Measurements from ENCODE around the gene VPS54.
"Not testable (repeated sequence)": the region's sequence is repeated elsewhere in the genome, so short reads cannot be mapped to it uniquely, and the experiment has no call there.

VPS54 gene

DNA sequence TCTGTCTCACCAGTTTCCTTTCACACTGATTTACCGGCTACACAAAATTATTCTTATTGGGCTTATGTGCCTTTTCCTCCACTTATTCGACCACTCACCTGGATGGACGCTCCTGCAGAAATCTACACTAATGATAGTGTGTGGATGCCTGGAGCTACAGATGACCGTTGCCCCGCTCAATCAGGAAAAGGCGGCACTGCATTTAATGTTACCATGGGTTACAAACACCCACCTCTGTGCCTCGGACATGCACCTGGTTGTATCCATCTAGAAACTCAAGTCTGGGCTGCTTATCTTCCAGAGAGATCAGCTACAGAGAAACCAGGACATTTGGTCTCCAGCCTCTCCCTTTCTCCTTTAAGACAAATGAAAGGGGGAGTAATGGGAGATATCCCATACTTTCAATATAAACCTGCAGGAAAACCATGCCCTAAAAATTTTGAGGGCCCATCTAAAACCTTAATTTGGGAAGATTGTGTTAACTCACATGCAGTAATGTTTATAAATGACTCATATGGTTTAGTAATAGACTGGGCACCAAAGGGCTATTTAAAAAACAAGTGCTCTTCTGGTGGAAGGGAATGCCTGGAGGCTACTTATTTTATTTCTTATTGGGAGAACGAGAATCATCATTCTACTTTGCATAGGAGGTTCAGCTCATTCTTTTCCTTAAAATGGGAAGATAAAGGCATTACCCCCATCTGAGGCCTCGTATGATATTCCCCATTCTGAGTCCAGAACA is 24.7 kb downstream of the VPS54 start:
- not testable (repeated sequence) for DNase-seq (ENCODE audit: low read depth in 2 of 2)

DNA sequence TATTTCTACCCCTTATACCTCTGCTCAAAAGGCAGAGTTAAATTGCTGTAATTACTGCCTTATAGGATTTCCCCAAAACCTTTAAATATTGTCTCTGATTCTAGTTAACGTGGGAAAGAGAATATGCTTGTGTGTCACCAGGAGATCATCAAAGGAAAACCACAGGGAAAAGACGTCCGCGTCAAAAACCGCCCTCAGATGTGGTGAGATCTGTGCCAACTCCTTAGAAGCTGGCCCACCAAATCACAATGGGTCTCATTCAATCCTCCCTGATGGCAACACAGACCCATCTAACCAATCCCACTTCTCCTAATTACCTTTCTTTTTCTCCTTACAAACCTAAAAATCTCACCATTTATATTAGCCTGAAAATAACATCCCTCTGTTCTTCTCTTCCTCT is 25.4 kb downstream of the VPS54 start:
- DNase-seq (ENCODE audit: low read depth in 2 of 2), result no peak

DNA sequence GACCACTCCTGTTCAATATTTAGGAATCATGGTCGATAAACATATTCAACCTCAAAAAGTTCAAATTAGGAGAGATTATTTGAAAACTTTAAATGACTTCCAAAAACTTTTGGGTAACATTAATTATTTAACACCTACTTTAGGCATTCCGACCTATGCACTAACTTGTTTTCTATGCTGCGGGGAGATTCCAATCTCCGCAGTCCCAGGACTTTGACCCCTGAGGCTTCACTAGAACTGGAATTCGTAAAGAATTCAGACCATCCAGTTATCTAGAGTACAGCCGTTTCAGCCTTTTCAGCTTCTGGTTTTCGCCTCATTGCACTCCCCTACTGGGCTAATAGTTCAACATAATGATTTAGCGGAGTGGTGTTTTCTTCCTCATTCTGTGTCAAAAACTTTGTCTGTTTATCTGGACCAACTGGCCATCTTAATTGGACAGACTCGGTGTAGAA is 26.1 kb downstream of the VPS54 start:
- not testable (repeated sequence) for DNase-seq (ENCODE audit: low read depth in 2 of 2)

DNA sequence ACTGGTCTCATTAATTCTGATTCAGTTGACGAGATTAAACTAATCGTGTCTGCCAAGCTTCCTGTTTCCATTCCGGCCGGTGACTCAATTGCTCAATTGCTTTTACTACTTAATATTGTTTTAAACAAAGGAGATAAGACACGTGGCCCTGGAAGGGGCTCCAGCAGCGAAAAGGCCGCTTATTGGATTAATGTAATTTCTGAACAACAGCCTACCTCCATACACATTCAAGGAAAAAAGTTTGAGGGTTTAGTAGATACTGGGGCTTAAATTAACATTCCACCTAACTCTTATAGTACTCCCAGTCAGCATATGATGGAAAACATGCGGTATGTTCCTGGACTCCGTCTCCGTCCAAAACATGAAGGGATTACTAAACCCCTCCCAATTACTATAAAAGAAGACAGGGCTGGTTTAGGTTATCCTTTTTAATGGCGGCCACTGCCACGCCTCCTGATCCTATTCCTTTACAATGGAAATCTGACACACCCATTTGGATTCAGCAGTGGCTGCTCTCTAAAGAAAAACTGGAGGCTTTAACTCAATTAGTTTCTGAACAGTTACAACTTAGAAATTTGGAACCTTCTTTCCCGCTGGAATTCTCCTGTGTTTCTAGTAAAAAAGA is 27.1 kb downstream of the VPS54 start:
- no peak for DNase-seq (ENCODE audit: low read depth in 2 of 2)

DNA sequence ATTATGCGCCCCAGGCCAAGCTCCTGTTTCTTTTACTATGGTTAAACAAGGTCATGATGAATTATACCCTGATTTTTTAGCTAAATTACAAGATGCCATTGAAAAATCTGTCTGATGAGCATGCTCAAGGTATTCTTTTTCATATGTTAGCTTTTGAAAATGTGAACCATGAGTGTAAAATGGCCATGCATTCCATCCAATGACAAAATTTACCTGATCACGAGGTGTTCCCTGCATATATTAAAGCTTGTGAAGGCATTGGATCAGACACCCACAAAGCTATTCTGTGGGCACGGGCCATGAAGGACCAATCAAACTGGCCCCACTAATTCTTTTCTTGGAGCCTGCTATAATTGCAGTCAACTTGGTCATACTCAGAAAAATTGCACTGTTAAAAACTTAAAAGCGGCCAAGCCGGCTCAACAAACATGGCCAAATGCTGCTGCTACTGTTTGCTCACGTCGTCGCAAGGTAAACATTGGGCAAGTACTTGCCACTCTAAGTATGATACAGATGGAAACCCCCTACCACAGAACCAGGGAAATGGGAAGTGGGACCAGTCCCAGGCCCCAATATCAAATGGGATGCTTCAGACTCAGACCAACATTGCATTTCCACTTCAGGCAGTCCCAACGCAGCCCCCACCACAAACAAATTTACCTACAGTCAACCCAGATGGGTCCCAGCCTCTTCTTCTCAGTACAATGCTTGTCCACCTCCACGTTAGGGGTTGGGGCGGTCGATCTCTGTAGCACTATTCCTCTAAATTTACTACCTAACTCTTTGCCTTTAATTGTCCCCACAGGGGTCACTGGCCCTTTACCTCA is 27.8 kb downstream of the VPS54 start:
- not testable (repeated sequence) for DNase-seq (ENCODE audit: low read depth in 2 of 2)

DNA sequence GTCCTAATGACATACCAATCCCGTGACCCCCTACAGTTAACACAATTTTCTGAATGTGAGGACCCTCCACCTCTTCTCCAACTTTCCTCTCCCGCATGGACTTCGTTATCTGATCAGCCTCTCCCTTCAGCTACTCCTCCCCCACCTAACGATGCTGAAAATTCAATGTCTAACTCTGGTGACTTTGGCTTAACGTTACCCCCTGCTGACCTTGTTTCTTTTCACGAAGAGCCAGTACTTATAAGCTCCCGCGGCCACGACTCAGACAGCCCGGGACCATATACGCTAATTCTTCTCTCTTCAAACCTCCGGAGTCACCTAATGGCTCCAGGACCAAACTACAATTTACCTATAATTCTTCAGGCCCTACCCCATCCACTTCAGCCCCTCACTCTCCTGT is 29.2 kb downstream of the VPS54 start:
- DNase-seq (ENCODE audit: low read depth in 2 of 2), result no peak

DNA sequence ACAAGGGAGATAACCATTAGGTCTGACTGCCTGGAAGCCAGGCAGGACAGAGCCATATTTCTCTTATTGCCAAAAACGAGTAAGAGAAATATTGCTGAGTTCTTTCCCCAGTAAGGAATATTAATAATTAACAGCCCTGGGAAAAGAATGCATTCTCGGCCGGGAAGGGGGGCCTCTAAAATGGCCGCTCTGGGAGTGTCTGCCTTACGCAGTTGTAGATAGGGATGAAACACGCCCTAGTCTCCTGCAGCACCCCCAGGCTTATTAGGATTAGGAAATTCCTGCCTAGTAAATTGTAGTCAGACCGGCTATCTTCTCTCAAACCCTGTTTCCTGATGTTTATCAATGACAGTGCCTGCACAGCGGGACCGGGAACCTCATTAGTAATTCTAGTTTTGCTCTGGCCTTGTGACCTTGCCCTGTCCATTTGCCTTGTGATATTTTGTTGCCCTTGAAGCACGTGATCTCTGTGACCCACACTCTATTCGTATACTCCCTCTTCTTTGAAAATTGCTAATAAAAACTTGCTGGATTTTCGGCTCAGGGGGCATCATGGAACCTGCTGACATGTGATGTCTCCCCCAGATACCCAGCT is 30.3 kb downstream of the VPS54 start:
- DNase-seq (ENCODE audit: low read depth in 2 of 2), result not testable (repeated sequence)

DNA sequence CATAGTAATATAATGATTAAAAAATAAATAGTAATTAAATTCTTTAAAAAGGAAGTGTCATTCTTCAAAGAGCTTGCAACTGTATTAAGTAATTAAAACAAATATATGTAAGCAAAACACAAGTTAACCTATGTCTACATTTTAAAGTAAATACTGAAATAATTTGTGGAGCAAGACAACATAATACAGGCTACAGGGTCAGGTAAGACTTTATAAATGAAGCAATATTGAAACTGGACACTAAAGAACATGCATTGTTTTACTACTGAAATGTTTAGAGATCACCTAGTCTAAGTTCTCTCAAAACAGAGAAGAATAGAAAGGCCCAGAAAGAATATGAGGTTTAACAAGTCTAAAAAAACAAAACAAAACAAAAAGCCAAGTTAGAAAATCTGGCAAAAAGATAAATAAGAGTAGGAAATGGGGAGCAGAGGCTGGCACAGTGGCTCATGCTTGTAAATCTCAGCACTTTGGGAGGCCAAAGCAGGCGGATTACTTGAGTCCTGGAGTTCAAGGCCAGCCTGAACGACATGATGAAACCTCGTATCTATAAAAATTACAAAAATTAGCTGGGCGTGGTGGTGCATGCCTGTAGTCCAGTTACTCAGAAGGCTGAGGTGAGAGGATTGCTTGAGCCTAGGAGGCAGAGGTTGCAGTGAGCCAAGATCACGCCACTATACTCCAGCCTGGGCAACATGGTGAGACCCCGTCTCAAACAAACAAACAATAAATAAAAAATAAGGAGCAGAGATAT is 34.4 kb downstream of the VPS54 start:
- DNase-seq (ENCODE audit: low read depth in 2 of 2), result no peak

DNA sequence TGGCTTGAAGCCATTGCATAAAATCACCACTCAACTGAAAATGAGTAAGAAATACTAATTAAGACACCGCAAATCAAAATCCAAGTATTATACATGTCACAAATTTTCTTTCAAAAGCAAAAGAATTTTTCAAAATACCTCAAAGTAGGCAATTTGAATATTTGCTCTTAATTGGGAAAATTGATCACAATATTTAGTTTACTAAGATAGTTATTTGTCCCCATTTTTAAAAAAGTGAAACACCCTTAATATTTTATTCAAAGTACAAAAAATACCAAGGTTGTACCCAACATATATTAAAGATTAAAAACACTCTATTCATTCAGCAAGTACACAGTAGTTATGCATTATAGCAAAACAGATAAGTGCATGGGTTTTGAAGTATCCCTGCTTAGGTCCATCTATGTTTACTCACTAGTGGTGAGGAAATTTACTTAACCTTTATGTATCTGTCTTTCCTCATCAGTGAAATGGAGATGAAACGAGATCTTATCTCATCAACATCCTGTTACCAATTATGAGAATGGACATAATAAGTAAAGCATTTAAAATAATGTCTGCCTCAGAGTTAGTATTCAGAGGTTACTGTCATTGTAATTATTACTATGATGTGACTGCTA is 35.1 kb downstream of the VPS54 start:
- no peak for DNase-seq (ENCODE audit: low read depth in 2 of 2)

DNA sequence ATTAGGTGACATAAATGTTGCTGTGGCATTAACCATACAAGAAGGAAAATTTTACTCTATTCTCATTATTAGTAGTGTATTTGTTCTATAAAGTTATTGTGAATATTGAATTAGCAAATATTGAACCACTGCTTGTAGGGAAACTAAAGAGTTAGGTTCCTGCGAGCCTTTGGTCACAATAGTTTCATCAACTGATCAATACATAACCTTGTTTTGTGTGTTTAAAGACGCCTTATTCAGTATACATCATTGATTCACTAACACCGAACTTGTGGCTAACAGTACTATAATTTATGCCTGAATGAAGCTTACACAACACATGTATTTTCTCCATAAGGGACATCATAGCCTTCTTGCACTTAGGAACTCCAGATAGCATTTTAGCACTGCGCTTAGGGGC is 36.9 kb downstream of the VPS54 start:
- no peak for DNase-seq (ENCODE audit: low read depth in 2 of 2)

DNA sequence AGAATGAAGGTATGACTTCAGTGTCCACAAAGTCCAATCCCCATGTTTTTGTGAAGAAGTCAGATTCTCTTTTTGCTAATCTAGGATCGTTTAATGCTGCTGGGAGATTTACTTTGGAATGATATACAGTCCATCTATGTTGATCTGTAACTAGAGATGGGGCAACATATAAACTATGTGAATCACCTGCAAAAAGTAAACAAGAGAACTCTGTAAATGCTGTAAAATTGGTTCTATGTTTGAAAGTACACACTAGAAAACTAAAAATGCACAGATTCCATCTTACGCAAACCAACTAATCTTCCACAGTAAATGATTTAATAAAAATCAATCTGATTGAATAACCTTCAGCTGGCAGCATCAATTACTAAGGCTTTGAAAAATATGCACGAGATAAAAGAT is 37.5 kb downstream of the VPS54 start:
- no peak for DNase-seq (ENCODE audit: low read depth in 2 of 2)

DNA sequence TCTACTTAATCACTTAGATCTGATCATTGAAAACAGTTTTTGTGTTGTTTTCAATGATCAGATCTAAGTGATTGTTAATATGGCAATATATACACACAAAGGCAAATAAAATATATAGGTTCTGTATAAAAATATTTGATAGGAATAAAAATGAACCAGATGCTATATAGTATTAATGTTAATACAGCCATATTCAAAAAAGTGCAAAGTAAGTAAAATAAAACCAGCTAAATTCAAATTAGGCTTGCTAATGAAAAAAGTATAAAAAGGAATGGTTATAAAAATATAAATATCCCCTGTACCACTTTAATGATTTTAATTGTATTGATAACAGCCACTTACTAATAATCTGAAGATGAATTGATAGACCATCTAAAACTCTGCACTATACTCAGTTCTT is 38.4 kb downstream of the VPS54 start:
- DNase-seq (ENCODE audit: low read depth in 2 of 2), result no peak

DNA sequence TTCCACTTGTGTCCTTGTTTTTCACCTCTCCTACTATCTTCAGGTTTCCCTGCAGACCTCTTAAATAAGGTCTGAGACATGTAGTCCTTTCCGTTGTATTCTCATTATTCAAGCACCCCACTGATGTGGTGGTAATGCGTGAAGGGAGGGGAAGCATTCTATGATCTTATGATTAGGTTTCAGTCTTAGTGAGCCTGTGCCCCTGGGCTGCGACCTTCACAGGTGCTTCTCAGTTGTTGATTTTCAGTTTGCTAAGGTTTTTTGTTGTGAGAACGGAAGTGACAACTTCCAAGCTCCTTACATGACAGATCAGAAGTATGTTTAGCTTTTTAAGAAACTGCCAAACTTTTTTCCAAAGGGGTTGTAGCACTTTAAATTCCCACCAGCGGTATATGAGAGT is 41.3 kb downstream of the VPS54 start:
- no peak for DNase-seq (ENCODE audit: low read depth in 2 of 2)

DNA sequence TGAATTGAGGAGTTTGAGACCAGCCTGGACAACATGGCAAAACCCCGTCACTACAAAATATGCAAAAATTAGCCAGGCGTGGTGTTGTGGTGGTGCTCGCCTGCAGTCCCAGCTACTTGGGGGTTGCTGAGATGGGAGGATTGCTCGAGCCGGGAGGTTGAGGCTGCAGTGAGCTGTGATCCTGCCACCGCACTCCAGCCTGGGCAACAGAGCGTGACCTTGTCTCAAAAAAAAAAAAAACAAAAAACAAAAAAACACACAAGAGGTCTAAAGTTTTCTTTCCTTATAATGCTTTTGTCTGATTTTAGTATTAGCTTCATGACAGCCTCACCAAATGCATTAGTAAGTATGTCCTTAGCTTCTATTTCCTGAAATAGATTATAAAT is 43.1 kb downstream of the VPS54 start:
- no peak for DNase-seq (ENCODE audit: low read depth in 2 of 2)

DNA sequence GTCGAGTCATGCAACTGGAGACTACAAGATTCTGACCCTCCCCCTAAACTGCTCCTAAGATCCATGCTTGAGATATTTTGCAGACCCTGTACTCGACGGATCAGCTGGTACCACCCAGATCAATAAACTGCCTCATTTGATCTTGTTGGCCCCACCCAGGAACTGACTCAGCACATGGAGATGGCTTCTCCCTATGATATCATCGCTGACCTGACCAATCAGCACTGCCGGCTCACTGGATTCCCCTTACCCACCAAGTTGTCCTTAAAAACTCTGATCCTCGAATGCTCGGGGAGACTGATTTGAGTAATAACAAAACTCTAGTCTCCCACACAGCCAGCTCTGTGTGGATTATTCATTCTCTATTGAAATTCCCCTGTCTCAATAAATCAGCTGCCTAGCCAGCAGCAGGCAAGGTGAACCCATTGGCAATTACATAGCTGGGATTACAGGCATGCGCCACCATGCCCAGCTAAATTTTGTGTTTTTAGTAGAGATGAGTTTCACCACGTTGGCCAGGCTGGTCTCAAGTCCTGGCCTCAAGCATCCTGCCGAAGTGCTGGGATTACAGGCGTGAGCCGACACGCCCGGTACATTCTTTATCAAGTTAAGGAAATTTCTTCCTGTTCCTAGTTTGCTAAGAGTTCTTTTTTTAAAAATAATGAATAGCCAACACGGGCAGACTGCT is 43.6 kb downstream of the VPS54 start:
- DNase-seq (ENCODE audit: low read depth in 2 of 2), result no peak

DNA sequence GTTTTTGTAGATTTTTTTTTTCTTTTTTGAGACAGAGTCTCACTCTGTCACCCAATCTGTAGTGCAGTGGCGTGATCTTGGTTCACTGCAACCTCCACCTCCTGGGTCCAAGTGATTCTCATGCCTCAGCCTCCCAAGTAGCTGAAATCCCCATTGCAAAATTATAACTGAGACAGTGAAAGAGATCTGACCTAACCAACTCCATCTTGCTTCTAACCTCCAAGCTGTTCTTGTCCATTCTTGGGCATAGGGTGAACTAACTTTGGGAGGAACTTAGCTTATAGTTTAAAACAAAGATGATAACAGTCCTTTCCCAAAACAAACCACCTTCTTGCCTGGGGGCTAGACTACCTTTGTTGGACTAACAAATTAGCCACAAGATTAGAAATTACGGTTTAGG is 44.2 kb downstream of the VPS54 start:
- DNase-seq (ENCODE audit: low read depth in 2 of 2), result not testable (repeated sequence)

DNA sequence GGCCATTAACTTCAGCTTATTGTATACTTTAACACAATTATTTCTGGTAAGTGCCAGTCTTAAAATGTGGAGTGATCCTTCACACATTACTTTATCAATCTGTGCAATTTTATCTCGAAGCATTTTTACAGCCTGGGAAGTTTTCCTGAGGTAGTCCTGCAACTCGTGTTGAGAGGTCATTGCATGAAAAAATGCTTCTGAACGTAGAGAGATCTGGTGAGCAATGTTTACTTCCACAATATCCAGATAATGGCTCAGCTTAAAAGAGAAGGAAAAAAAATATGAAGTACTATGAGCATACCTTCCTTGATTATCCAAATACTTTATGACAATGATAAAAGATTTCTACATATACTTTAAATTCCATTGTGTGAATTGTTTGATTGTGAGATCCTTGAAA is 57.0 kb downstream of the VPS54 start:
- no peak for DNase-seq (ENCODE audit: low read depth in 2 of 2)

DNA sequence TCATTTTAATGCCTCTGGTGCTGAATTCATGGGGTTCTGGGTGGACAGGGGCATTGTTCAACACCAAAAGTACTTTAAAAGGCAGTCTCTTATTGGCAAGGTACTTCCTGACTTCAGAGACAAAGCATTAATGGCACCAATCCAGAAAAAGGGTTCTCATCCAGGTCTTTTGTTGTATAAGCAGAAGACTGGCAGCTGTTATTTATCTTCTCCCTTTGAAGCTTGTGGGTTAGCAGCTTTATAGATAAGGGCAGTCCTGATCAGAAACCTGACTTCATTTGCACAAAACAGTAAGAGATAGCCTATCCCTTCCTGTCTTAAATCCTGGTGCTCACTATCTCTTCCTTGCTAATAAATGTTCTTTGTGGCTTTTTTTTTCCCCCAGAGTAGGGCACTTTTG is 68.8 kb downstream of the VPS54 start:
- DNase-seq (ENCODE audit: low read depth in 2 of 2), result no peak

DNA sequence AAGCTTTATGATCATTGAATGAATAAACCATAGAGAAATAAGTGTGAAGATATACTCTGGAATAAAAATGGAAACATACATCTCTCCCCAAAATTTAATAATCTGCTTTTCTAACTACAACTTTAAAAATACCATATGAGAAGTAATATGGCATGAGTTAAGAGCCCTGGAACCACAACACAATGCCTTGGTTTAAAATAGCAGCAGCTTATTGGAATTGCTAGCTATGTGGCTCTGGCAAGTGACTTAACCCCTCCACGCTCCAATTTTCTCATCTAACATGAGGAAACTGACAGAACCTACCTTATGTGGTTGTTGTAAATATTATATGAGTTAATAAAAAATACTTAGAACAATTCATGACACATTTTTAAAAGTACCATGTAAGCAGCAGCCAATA is 76.4 kb downstream of the VPS54 start:
- no peak for DNase-seq (ENCODE audit: low read depth in 2 of 2)

DNA sequence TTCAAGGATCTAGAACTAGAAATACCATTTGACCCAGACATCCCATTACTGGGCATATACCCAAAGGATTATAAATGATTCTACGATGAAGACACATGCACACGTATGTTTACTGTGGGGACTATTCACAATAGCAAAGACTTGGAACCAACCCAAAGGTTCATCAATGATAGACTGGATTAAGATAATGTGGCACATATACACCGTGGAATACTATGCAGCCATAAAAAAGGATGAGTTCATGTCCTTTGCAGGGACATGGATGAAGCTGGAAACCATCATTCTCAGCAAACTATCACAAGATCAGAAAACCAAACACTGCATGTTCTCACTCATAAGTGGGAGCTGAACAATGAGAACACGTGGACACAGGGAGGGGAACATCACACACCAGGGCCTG is 87.1 kb downstream of the VPS54 start:
- DNase-seq (ENCODE audit: low read depth in 2 of 2), result not testable (repeated sequence)

DNA sequence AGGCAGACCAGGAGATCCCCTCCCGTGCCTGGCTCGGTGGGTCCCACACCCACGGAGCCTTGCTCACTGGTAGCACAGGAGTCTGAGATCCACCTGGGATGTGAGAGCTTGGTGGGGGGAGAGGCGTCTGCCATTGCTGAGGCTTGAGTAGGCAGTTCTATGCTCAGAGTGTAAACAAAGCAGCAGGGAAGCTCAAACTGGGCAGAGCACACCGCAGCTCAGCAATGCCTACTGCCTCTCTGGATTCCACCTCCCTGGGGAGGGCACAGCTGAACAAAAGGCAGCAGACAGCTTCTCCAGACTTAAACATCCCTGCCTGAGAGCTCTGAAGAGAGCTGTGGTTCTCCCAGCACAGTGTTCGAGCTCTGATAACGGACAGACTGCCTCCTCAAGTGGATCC is 92.4 kb downstream of the VPS54 start:
- no peak for DNase-seq (ENCODE audit: low read depth in 2 of 2)

Measured in activated CD4-positive, alpha-beta T cell treated with anti-CD3 and anti-CD28 coated beads for 24 hours (primary cell).